GM18870 (cell line): ENCODE data around the gene SMIM35.

Source experiments
- ATAC-seq: cut with Tn5 transposase; IDR thresholded peaks from one replicate; pipeline ENCODE4 v1.9.1; 2021; ENCODE audit warnings: moderate library complexity; ENCODE audit not compliant: unreplicated experiment

The SMIM35 gene

GRCh38 chr11:118060081-118060661 lies 26.6 kb downstream of the SMIM35 start:
- no peak for ATAC-seq

DNA sequence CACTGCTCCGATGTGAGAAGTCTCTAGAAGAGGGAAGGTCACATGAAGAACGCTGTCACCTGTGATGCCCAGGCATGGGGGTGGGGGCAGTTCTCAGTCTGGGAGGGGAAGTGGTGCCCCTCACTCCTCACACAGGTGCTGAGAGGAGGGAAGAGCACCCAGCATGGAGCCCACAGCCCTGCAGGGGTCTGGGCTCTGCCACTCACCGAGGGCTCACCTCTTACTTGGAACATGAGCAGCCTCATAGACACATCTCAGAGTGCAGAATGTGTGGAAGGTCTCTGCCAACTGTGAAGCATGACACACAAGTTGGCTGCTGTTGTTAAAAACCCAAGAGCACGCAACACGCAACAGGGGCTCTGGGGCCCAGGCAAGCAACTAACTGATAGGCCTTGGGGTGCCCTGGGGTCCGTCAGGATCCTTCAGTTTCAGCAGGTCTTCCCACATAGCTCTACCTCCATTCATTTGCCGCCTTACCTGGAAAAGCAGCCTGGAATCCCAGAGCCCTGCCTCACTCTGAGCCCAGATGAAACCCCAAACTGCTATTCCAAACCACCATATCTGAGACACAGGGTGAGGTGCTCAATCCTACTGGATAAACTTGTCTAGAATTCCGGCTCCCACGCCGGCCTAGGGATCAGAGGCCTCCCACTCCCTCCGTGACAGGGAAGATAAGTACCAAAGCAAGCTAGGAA lies 27.4 kb downstream of the SMIM35 start:
- no peak for ATAC-seq

- no peak for ATAC-seq
Observed at GRCh38 chr11:118058311-118059245, 28.2 kb downstream of the SMIM35 start.

DNA sequence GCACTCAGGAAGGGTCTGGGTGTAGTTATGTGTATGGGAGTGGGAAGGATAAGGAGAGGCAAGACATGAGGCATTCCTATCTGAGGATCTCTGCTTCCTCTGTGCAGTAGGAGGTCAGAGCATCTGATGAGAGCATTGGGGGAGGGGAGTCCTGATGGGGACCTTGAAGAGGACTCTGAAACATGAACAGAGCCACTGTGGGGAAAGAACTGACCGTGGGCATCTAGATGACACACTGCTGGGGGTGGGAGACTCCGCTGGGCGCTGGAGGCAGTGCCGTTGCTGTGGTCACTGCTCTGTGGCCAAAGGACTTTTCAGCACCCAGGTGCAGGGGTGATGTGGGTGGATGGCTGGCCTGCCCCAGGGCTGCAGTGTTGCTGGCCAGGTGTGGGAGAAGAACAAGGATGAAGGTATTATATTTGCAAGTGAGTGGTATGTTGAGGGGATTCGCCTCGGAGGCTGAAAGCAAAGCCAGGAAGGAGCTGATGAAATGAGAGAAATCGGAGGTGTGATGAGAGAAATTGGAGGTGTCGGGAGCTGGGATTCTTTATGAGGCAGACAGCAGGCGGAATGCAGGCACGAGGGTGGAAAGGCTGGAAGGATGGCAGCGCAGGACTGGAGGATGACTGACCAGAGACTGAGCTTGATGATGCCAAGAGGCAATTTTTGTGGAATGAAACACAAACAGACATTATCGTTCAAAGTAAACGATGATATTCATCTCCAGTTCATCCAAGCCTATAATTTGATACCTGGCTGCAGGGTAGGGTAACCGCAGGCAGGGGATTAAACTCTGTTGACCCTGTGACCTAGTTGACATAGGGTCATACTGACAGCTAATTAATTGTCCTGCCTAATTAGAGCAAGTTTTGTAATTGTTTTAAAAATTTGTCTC lies 29.3 kb downstream of the SMIM35 start:
- ATAC-seq, result no peak

DNA sequence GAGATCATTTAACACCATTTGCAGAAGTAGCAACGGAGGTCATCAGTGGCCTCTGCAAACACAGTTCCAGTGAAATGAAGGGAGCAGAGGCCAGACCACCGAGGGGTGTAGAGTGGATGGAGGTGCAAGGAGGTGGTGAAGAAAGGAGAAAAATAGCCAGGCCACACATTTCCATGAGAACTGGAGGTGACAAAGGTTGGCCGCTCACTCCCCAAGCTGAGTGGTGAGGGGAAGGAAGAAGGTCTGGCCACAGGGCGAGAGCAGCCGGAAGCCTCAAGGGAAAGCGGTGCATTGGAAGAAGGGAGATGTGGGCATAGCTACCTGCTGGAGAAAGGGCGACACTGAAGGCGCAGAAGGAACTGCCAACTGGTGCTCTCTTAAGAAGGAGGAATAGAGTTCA lies 30.0 kb downstream of the SMIM35 start:
- ATAC-seq, result no peak

GRCh38 chr11:118055966-118056365 lies 30.8 kb downstream of the SMIM35 start:
- ATAC-seq, result no peak

DNA sequence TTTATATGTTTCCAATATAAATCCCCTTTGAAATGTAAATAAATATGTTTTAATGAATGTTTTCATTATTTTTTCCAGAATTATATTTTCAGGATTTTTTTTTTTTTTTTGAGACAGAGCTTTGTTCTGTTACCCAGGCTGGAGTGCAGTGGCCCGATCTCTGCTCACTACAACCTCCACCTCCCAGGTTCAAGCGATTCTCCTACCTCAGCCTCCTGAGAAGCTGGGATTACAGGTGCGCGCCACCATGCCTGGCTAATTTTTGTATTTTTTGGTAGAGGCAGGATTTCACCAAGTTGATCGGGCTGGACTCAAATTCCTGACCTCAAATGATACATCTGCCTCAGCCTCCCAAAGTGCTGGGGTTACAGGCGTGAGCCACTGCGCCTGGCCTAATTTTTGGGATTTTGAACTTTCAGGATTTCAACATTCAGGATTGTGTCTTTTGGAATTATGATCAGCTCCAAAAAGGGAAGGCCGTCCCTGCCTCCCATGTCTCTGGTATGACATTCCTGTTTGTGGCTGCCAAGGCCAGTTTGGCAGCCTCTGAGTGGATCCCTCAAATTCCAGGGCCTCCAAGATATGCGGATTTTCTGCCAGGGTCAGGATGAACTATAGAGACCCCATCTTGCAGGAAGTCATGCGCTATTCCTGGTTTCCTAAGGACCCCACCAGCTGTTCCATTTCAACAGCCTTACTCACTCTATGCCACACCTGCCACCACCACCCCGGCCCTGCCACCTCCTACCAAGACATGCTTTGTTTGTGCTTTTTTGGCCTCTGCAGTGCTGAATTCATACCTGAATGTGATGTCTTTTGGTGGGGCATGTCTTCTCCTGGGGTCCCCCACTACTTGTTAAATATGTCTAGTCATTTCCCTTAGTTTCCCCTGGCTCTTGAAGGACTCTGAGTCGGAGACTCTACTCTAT lies 31.8 kb downstream of the SMIM35 start:
- ATAC-seq, result no peak

- no peak for ATAC-seq
Observed at GRCh38 chr11:118052581-118053206, 34.1 kb downstream of the SMIM35 start.

DNA sequence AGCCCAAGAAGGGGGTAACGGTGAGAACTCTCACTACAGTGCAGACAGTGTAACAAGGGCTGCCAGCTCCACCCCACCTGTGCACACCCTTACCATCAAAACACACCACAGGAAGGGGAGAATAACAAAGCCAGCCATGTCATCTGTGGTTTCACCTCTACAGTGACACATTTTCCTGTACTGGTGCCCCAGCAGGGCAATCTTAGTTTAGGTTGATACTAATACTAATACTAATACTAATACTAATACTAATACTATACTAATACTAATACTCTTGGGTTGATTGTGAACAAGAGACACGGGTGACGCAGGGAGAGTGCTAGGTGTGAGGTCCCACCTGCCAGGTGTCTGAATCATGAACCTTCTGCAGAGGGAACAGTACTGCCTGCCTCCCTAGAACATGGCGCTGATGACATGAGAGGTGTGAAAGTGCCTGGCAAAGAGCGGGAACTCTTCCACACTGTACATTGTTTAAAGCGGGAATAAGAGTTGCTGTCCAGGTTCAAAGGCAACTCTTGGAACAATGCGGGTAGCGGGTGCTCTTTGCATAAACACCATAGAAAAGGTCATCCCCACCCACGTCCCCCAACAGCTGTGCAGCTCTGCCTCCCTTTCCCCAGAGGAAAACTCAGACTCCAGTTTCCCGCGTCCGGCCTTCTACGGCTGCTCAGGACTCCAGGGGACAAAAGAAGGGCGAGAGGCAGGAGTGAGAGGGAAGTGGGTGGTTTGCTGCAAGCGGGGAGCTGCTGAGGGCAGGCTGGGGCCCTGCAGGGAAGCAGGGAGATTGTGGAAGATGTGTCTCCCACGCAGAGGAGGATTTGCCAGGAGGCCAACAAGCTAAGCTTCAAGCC lies 34.9 kb downstream of the SMIM35 start:
- ATAC-seq, result peak; percentile 46

GRCh38 chr11:118051136-118051610 lies 35.6 kb downstream of the SMIM35 start:
- no peak for ATAC-seq

- ATAC-seq, result no peak
Observed at GRCh38 chr11:118050208-118050891, 36.4 kb downstream of the SMIM35 start.

DNA sequence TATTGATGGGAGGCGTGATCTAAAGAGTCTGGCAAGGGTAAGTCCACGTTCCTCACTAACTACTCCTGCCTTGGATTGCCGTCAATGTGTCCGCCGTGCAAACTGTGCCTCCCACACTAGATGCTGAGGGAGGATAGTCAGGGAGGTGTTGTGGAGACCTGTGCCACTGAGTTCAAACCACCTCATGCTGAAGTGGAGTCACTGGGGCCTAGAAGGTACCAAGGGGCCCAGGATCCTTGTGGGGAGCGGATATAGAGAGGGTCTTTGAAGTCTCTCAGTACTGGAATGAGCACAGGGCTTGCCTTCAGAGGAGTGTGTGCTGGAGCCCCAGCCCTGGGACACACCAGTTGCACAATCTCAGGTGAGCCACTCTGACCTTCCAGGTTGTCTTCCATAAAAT lies 37.0 kb downstream of the SMIM35 start:
- no peak for ATAC-seq

DNA sequence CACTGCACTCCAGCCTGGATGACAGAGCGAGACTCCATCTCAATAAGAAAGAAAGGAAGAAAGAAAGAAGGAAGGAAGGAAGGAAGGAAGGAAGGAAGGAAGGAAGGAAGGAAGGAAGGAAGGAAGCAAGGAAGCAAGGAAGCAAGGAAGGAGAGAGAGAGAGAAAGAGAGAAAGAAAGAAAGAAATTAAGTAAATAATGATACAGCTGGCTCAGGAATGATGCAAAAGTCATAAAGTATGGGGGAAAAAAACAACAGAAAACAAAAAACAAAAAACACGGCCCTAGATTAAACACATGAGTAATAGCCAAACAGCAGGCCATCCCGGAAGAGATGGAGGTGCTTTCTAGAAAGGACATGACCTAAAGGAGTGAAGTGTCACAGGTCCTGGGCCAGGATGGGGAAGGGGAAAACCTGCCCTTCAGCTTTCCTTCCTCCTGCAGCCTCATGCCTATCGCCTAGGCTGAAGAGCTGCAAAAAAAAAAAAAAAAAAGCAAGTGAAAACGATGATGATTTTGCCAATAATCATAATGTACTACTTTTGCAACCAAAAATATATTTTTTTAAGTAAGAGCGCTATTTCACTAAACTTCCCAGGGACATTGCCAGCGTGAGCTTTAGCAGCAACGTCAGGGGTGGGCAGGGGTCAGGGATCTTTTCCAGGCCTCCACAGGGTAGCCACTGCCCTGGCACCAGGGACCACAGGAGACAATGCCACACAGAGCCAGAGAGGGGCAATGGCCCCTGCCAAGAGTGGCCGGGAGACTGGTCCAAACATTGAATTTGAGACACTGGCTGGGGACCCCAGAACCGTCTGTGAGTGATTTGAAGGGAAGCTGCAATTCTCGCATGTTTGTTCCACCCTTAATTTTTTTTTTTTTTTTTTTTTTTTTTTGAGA lies 38.0 kb downstream of the SMIM35 start:
- no peak for ATAC-seq

GRCh38 chr11:118047749-118048148 lies 39.0 kb downstream of the SMIM35 start:
- no peak for ATAC-seq

DNA sequence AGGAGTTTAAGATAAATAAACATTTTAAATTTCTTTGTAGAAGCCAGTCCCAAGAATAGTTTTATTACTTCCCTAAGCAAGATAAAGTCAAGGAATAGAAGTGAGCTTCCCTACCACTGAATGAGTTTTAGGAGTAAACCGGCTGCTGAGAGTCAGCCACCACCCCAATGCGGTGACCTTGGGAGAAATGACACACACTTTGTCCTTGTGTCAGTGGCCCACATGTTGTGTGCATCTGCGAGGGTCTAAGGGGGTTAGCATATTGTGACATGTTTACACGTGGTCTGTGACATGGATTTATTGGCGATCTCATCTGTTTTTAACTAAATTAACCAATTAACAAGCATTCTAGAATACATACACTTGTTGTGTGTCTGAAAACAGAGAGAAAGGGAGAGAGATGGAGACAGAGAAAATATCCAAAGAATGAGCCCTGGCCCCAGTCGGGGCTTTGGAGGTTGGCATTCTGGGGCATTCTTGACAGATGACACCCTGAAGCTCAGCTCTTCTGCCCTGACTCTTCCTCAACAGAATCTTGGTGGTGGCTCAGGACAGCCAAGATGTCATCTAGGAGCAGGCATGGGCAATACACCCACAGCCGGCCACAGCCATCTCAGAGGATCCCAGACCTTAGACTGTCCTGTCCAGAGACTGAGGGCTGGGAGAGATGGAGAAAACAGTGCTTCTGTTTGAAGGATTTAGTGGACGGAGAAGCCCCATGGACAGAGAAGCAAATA lies 39.6 kb downstream of the SMIM35 start:
- no peak for ATAC-seq
